ENCODE measurements around the gene DCDC2. TPM values are rescaled to one million over a fixed set of nuclear protein-coding genes. Genes with fewer than 3 reads are reported as not detected.
"Not testable (repeated sequence)": the region's sequence is repeated elsewhere in the genome, so short reads cannot be mapped to it uniquely, and the experiment has no call there.

DCDC2 gene
- total RNA-seq, 1 donor from 2014 or later = 142 TPM

DNA sequence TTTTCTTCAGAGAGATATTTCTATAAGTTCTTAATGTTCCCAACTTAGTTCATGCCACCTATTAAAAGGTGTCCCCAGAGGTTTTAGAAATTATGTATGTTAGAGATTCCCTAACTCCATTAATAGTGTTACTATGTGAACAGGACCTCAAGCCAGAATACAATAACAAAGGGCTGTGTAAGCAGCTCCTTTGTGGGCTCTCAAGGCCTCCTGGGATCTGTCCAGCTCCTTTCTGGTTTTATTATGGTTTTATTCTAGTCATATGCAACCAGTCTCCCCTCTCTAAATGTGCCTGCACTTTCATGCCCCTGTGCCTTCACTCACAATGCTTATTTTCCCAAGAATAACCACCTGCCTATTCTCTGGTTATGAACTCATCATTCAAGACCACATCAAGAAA is 209.2 kb downstream of the DCDC2 start:
- no peak overlapping the region for H3K4me3 ChIP-seq (ENCODE audit: low read depth, low read length)
- TF ChIP-seq CTCF (conservative IDR thresholded peaks at IDR 0.05; ENCODE audit: low read depth, low read length) = no peak
- DNase-seq (ENCODE audit: low read depth) = no peak

DNA sequence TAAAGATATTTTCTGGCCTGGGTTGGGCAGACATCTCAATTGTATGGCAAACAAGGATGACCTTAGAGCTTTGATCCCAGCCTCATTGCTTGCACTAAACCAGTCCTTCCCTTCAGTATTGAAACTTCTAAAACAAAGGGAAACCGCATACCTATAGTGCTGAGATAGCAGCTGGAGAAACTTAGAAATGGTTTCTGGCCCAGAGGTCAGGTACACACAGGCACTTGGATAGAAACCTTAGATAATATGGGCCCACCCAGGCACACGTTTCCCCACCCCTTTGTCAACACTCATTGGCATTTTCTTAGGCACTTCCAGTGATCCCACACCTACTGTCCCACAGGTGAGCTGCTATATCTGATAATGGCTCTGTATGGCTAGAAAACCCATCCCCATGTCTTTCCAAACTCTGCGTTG is 209.7 kb downstream of the DCDC2 start:
- TF ChIP-seq CTCF (conservative IDR thresholded peaks at IDR 0.05; ENCODE audit: low read depth, low read length) = no peak
- no peak for DNase-seq (ENCODE audit: low read depth)
- H3K4me3 ChIP-seq (ENCODE audit: low read depth, low read length) = no peak overlapping the region

DNA sequence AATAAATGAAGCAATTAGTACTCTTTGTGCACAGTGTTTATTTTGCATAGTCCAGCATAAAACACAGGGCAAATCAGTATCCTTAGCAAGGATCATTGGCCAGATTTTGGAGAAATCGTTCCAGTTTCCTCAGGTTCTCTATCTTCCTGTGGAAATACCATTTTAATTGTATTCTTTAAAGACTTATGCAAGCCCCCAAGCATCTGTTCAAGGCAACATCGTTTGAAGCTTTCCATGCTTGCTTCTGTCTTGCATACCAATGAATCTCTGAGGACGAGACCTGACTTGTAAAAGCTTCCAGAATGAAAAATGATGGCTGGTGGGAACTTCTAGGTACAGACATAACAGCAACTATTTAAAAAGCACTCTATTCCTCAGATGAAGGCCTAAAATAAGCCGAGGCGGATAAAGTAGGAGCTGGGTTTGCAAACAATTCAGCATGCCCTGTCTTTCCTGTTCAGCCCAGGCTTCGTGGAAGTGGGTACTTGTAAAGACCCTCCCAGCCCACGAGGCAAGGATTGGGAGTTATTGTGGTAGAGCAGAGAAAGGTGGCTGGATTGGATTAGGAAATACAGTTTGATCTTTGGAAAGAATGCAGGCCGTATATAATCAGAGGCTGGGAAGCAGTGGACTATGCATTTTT is 210.2 kb downstream of the DCDC2 start:
- DNase-seq (ENCODE audit: low read depth) = no peak
- no peak for TF ChIP-seq CTCF (conservative IDR thresholded peaks at IDR 0.05; ENCODE audit: low read depth, low read length)
- no peak overlapping the region for H3K4me3 ChIP-seq (ENCODE audit: low read depth, low read length)

DNA sequence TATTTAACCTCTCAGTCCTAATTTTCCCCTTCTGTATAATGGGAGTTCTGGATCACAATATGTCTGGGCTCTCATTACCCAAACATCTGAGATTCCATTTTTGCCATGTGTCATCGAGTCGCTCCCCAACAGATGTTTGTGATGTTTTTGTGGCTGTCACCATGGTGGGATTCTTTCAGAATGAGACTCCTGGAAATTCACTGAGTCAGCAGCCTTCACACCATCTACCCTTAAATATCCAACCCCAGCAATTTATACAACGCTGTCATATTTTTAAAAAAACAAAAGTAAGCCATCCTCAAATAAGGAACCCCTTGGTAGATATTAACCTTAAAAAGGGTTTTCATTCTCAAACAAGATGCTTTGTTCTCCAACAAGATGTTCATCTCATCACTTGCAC is 211.0 kb downstream of the DCDC2 start:
- no peak for TF ChIP-seq CTCF (conservative IDR thresholded peaks at IDR 0.05; ENCODE audit: low read depth, low read length)

GRCh38 chr6:24145690-24146131 is 212.1 kb downstream of the DCDC2 start:
- TF ChIP-seq CTCF (conservative IDR thresholded peaks at IDR 0.05; ENCODE audit: low read depth, low read length) = no peak

More for the DNA sequence above, 211.0 kb downstream of the DCDC2 start:
- H3K4me3 ChIP-seq (ENCODE audit: low read depth, low read length) = no peak overlapping the region
- DNase-seq (ENCODE audit: low read depth) = no peak

GRCh38 chr6:24142733-24143132 is 215.1 kb downstream of the DCDC2 start:
- DNase-seq (ENCODE audit: low read depth); H3K4me3 ChIP-seq (ENCODE audit: low read depth, low read length): not testable (repeated sequence)

More at GRCh38 chr6:24145690-24146131, 212.1 kb downstream of the DCDC2 start:
- H3K4me3 ChIP-seq (ENCODE audit: low read depth, low read length) = no peak overlapping the region
- DNase-seq (ENCODE audit: low read depth) = no peak

- no peak for TF ChIP-seq CTCF (conservative IDR thresholded peaks at IDR 0.05; ENCODE audit: low read depth, low read length)
- DNase-seq (ENCODE audit: low read depth) = no peak
- no peak overlapping the region for H3K4me3 ChIP-seq (ENCODE audit: low read depth, low read length)
Measured at GRCh38 chr6:24140591-24140990, 217.3 kb downstream of the DCDC2 start.

Measured in epithelial cell of proximal tubule (primary cell).